HG02623 (cell line): ENCODE measurements around the gene TRIM54.
"Not testable (repeated sequence)": the region's sequence is repeated elsewhere in the genome, so short reads cannot be mapped to it uniquely, and the experiment has no call there.

Experiments used
- ATAC-seq: cut with Tn5 transposase; IDR thresholded peaks from one replicate; pipeline ENCODE4 v1.9.1; 2021; ENCODE audit warnings: moderate library complexity; ENCODE audit not compliant: unreplicated experiment

The TRIM54 gene

GRCh38 chr2:27256855-27257454 is 25.3 kb upstream of the TRIM54 start:
- no peak for ATAC-seq

GRCh38 chr2:27258051-27258450 is 24.2 kb upstream of the TRIM54 start:
- ATAC-seq = no peak

- no peak for ATAC-seq
Measured at GRCh38 chr2:27261241-27261925, 20.8 kb upstream of the TRIM54 start.

- no peak for ATAC-seq
Measured at GRCh38 chr2:27261926-27262298, 20.3 kb upstream of the TRIM54 start.

GRCh38 chr2:27262379-27263286 is 19.6 kb upstream of the TRIM54 start, which contains the start of gene SLC30A3:
Gene SLC30A3 (minus strand): TSS chr2:27263047. CDS start chr2:27262906, 141 bp downstream.
- ATAC-seq = no peak

GRCh38 chr2:27263287-27264252 is 18.7 kb upstream of the TRIM54 start:
- ATAC-seq = no peak

- ATAC-seq = no peak
Measured at GRCh38 chr2:27264253-27264752, 17.9 kb upstream of the TRIM54 start.

- no peak for ATAC-seq
Measured at GRCh38 chr2:27264753-27265535, 17.3 kb upstream of the TRIM54 start.

- ATAC-seq = no peak
Measured at GRCh38 chr2:27265536-27265870, 16.7 kb upstream of the TRIM54 start.

GRCh38 chr2:27268296-27268695 is 13.9 kb upstream of the TRIM54 start:
- ATAC-seq = not testable (repeated sequence)

GRCh38 chr2:27270131-27270530 is 12.1 kb upstream of the TRIM54 start:
- ATAC-seq = no peak

GRCh38 chr2:27270670-27271069 is 11.6 kb upstream of the TRIM54 start:
- no peak for ATAC-seq

- ATAC-seq = no peak
Measured at GRCh38 chr2:27271631-27272340, 10.4 kb upstream of the TRIM54 start.

GRCh38 chr2:27272537-27273522 is 9.4 kb upstream of the TRIM54 start:
- not testable (repeated sequence) for ATAC-seq

- no peak for ATAC-seq
Measured at GRCh38 chr2:27275211-27276150, 6.7 kb upstream of the TRIM54 start, which contains the start of gene DNAJC5G. Gene DNAJC5G (plus strand): TSS chr2:27275433. CDS start chr2:27276729, 1,296 bp downstream.

- no peak for ATAC-seq
Measured at GRCh38 chr2:27278010-27278409, 4.2 kb upstream of the TRIM54 start.

GRCh38 chr2:27280826-27281225 is 1.4 kb upstream of the TRIM54 start:
- ATAC-seq = no peak
